GM20431 (cell line): ENCODE results near the gene SETD5.

Source experiments
- in situ Hi-C: fragments of 300-500 bp; cut with MseI, MboI; formaldehyde crosslinking; loops from one replicate; pipeline ENCODE4 v1.15.0; 2020; ENCODE audit warnings: low sequenced_read_pairs; ENCODE audit not compliant: unreplicated experiment

Gene SETD5

DNA sequence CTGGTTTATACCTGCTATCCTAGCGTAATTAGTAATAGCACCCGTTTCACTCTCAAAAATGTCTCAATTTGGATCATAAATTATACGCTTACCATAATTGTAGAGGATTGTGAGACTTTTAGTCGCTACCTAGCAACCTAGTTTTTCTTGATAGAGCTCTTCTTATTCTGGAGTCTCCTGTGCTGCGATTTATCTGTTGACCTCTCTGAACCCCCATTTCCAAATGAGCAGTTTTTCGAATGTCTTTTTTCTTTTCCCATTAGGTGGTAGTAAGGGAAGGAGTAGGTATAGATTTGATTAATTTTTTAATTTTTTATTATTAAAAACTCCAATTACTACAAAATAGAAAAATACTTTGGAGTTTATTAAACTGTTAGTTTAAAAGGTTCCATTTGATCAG lies 10.6 kb downstream of the SETD5 start:
- in situ Hi-C loops: no loop called here

- in situ Hi-C loops: no loop called here
Measured at GRCh38 chr3:9408546-9408945, 11.1 kb downstream of the SETD5 start.

GRCh38 chr3:9409981-9410854 lies 12.8 kb downstream of the SETD5 start:
- in situ Hi-C loops: no loop called here

DNA sequence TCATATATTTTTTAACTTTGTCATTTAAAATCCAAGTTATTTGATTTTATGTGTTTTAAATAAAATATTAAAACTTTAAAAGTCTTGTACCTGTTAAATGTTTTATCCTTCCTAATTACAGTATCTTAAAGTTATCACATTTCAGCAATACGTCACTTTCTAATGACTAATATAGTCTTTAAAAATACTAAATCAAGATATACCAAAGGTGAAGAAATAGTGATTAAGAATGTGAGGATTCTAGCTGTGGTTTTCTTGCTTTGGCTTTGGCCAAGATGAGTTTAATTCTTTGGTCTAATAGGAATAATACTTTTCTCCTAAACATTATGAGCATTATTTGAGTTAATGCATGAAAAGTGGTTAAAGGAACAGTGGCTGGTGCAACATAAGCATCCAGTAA lies 13.9 kb downstream of the SETD5 start:
- in situ Hi-C loops: no loop called here

- in situ Hi-C loops: no loop called here
Measured at GRCh38 chr3:9412293-9412692, 14.9 kb downstream of the SETD5 start.

- in situ Hi-C loops: no loop called here
Measured at GRCh38 chr3:9414826-9415225, 17.4 kb downstream of the SETD5 start.

GRCh38 chr3:9415485-9416138 lies 18.2 kb downstream of the SETD5 start:
- in situ Hi-C loops: no loop called here

GRCh38 chr3:9416139-9416780 lies 18.8 kb downstream of the SETD5 start:
- in situ Hi-C loops: no loop called here

DNA sequence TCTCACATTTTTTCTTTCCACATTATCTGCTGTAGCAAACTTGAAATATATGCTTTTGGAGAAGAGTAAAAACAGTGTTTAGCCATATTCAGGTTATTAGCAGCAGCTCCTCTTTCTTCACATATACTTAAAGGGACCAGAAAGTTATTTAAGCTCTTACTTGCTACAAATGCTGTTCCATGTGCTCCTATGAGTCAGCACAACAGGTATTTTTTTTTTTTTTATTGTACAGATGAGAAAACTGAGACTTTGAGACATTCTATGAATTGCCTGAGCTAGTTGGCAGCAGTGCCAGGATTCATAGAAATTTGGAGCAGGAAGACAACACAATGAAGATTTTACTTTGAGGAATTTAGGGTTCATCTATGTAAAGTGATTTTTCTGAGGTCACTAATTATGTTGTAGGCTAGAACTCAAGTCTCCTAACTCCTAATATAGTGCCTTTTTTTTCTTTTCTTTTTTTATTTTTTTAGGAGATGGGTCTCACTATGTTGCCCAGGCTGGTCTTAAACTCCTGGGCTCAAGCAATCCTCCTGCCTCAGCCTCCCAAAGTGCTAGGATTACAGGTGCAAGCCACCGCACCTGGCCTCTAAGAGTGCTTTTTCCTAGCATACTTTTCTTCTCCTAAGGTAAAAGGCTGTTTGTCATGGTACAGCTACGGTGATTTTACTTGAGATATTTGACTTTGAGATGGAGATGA lies 23.6 kb downstream of the SETD5 start:
- in situ Hi-C loops: no loop called here

- in situ Hi-C loops: no loop called here
Measured at GRCh38 chr3:9422712-9423424, 25.5 kb downstream of the SETD5 start.

GRCh38 chr3:9428411-9428810 lies 31.0 kb downstream of the SETD5 start:
- in situ Hi-C loops: no loop called here

- in situ Hi-C loops: no loop called here
Measured at GRCh38 chr3:9430733-9431132, 33.3 kb downstream of the SETD5 start.

DNA sequence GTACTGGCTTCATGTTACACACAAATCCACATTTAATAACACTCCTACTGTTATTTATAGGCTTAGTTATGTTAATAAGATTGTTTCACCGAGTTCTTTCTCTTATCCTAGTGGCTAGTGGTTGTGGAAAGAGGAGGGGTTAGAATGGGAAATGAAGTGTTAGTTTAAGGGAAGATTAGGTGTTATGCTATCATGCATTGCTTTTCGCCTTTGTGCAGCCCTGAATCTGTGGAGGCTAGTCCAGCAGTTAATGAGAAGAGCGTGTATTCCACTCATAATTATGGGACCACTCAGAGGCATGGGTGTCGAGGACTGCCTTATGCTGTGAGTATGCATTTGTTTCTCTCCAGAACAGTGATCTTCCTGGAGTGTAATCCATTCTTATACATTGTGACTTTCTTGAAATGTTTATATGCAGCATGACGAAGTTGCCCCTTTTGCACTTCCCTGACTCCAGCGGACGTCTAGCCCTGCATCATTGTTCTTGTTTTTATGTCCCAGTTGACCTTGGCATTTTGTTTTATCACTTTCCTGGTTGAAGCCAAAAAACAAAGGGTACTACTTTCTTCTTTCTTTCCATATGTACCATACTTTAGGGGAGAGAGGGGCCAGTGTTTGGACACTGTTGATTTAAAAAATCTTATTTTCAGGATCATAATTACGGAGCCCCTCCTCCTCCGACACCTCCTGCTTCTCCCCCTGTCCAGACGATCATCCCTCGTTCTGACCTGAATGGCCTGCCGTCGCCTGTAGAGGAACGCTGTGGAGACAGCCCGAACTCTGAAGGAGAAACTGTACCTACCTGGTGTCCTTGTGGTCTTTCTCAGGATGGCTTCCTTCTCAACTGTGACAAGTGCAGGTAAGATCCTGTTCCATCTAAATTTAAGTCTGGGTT lies 36.5 kb downstream of the SETD5 start:
- in situ Hi-C loops: no loop called here

DNA sequence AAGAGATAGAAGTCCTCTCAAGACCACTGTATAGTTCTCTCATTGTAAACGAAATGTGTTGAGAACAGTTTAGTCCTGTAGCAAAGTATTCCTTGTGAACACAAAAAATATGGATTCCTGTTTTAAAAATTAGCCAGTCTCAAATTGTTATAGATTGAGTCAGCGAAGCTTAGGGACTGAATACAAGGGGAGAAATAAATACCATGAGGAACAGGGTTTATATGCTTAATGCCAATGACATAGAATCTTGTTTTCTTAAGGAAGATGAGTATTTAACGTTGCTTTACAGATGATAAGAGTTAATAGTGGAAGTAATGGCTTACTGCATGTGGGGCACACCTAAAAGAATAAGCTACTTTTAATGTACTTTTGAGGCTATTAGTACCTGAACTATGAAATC lies 37.9 kb downstream of the SETD5 start:
- in situ Hi-C loops: no loop called here

- in situ Hi-C loops: no loop called here
Measured at GRCh38 chr3:9439331-9439730, 41.9 kb downstream of the SETD5 start.

DNA sequence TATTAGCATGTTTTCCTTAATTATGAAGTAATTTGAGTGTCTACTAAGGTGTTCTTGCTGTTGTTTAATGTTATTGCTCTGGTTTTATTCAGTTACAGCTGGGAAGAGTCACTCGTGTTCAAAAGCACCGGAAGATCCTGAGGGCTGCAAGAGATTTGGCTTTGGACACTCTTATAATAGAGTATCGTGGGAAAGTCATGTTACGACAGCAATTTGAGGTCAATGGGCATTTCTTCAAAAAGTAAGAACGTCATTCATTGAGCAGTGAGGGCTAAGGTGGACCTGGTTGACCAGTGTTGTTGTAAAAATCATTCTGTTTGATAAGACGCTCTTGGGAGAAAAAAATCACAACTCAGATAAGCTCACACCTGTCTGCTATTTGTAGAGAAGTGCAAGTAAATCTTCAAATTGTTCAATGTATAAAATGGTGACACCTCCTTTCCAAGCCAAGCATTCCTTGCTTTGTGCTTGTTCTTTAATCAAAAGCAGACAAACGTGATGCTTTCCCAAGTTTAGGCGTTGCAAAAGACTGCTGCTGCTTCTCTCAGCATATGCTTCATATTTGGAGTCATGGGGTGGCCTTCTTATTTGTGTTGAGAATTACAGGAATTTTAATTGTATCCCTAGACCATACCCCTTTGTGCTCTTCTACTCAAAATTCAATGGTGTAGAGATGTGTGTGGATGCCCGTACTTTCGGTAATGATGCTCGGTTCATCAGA lies 44.2 kb downstream of the SETD5 start:
- in situ Hi-C loops: no loop called here

- in situ Hi-C loops: no loop called here
Measured at GRCh38 chr3:9448071-9448470, 50.7 kb downstream of the SETD5 start.

GRCh38 chr3:9448643-9449042 lies 51.2 kb downstream of the SETD5 start:
- in situ Hi-C loops: no loop called here
